IPS-NIHi7 (cell line): ENCODE results near the gene PKD2L2.
"Not testable (repeated sequence)": the region's sequence is repeated elsewhere in the genome, so short reads cannot be mapped to it uniquely, and the experiment has no call there.

Experiments
- DNase-seq: peaks from one replicate; pipeline ENCODE4 v3.0.0; 2012; ENCODE audit warnings: mixed read lengths; ENCODE audit errors: extremely low spot score

The PKD2L2 gene

DNA sequence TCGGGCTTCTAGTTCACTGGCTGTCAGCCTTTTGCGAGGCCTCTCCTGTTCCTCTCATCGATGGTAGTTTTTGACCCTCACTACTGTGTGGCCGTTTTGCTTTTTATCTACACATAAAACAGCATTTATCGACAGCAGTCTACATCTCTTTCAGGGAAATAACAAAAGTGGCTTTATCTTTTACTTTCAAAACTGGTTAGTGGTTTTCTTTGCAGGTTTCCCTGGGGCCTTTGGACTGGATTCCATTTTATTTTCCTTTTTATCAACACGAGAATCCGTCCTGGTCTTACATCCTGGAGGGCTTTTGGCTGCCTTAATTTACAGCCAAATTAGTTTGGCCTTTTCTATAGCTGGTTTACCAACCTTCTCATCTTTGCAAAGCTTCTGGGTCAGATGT, 793 bp upstream of the PKD2L2 start:
- DNase-seq: no peak

DNA sequence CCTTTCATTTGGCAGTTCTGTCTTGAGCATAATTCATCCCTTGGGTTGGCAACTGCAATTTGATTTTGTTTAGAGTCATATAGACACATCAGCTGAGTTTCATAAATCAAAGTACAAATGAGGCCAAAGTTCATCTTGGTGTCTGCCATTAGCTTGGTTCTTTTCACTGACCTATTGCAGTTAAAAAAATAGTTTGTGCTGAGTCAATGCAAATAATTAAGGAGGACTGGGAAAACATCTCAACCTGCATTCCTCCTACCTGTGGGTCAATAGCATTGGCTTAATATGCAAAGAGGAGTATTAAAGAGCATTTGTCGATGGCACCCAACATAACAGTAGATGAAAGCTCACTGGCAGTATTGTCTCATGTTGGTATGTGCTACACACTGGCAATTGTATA, 1.6 kb downstream of the PKD2L2 start:
- DNase-seq: no peak

DNA sequence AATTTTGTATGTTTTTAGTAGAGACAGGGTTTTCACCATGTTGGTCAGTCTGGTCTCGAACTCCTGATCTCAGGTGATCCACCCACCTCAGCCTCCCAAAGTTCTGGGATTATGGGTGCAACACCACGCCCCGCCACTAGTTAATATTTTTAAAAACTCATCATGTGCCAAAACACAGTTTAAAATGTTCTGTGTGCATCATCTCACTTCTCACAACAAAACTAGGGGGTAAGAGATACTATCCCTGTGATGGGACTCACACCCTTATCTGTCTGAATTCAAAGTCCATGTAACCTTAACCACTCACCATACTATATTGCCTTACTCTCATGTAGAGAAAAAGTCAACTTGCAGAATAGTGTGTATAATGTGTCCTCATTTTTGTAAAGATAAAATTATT, 2.6 kb downstream of the PKD2L2 start:
- no peak for DNase-seq

DNA sequence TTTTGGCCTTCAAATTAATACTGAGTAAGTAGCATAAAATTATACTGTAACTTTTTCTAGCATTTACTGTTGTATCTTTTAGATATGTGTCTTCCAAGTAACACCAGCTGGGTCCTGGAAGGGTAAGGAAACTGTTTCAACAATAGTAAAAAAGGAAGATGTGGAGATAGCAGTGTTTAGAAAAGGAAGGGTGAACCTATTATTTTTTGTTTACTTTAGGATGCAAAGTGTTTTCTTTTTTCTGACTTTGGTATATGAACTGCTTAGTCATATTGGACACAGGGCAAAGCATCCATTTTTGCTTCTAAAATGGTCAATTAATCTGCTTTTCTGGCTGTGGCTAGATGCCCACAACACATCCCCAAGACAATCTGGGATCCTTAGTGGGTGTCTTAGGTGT, 5.3 kb downstream of the PKD2L2 start:
- no peak for DNase-seq

DNA sequence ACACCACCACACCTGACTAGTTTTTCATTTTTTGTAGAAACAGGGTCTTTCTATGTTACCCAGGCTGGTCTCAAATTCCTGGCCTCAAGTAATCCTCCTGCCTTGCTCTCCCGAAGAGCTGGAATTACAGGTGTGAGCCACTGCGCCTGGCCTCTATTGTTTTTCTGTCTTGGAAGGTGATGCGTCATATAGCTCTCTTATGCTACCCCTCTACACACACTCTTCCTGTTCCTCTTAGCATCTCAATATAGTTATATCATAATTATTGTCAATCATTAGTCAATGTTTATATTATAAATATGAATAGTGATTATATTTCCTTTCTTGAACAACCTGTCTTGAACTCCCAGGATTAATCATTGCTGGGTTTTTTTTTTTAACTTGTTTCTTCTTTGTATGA, 7.3 kb downstream of the PKD2L2 start:
- no peak for DNase-seq

DNA sequence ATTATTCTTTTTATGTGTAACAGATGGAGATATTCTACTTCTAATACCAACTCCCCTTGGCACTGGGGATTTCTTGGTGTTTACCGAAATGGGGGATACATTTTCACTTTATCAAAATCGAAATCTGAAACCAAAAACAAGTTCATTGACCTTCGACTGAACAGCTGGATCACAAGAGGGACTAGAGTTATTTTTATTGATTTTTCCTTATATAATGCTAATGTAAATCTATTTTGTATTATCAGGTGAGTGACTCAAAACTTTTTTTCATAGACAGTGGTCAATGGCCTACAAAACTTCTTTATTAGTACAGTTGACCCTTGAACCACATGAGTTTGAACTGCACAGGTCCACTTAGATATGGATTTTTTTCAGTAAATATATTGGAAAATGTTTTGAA, 10.2 kb downstream of the PKD2L2 start:
- DNase-seq: no peak

DNA sequence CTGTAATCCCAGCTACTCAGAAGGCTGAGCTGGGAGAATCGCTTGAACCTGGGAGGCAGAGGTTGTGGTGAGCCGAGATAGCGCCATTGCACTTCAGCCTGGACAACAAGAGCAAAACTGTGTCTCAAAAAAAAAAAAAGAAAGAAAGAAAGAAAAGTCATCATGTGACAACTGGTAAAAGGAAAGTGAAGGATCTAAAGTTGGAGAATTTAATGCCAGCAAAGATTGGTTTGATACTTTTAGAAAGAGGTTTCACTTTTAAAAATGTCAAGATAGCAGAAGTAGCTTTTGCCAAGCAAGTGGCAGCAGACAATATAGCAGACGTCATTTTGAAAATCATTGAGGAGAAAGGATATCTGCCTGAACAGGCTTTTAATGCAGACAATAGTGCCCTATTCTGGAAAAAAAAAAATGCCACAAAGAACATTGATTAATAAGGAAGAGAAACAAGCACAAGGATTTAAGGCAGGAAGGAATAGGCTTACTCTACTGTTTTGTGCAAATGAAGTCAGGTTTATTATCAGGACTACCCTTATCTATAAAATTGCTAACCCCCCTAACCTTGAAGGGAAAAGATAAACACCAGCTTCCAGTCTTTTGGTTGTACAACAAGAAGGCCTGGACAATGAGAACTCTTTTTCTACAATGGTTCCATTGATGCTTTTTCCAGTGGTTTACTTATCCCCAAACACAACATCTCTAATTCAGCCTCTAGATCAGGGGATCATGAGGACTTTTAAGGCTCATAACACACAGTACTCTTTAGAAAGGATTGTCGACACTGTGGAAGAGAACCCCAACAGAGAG, 12.0 kb downstream of the PKD2L2 start:
- no peak for DNase-seq

DNA sequence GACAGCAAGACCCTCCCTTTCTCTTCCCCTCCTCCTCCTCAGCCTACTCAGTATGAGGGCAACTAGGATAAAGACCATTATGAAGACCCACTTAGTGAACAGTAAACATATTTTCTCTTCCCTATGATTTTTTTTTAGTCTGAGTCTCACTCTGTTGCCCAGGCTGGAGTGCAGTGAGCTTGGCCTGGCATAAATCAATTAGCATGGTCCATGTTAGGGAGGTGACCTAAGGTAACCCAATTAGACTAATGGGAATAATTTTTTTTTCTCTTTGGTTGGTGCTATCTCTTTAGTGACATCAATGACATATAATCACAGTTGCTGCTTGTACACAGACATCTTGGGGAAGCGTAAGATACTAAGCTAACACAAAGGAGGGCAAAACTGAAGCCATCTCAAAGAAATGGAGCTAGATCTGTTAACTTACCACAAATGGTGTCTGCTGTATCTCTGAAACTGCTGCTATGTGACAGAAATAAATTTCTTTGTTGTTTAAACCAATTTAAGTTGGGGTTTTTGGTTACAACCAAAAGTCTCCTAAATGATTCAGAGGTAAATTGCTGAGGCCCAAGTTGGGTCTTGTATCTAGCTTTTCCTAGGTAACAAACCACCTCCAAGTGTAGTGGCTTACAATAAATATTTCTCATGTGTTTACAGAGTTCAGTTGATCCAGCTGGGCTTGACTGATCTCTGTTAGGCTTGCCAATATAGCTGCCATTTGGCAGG, 13.3 kb downstream of the PKD2L2 start:
- DNase-seq: no peak

DNA sequence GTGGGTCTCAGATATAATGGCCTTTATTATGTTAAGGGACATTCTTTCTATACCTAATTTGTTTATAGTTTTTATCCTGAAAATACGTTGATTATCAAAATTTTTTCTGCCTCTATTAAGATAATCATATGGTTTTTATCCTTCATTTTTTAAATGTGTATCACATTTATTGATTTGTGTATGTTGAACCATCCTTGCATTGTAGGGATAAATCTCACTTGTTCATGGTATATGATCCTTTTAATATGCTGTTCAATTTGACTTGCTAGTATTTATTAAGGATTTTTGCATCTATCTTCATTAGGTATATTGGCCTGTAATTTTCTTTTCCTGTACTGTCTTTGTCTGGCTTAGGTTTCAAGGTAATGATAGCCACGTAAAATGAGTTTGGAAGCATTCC, 25.5 kb downstream of the PKD2L2 start:
- no peak for DNase-seq

DNA sequence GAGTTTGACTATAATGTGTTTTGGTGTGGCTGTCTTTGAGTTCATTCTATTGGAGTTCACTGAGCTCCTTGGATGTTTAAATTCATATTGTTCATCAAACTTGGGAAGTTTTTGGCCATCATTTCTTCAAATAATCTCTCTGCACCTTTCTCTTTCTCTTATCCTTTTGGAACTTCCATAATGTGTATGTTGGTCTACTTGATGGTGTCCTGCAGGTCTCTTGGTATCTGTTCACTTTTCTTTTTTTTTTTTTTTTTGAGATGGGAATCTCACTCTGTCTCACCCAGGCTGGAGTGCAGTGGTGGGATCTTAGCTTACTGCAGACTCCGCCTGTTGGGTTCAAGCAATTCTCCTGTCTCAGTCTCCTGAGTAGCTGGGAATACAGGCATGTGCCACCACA, 27.7 kb downstream of the PKD2L2 start:
- DNase-seq: no peak

DNA sequence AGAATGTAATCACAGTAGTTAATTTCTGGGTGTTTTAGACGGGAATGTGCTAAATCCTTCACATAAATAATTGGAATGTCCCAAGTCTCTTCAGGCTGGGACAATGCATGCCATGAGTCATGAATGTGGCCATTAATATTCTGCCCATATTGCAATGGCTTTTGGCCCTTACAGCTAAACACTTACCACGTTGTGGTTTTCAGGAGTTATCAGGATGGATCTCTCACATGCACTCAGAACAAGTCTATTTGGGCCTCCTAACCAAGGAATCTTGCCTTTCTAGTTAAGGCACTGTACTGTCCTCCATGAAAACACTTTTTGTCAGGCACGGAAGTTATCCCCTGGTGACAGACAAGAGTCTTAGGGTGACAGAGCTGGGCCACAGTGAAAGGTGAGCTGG, 32.7 kb downstream of the PKD2L2 start:
- no peak for DNase-seq

DNA sequence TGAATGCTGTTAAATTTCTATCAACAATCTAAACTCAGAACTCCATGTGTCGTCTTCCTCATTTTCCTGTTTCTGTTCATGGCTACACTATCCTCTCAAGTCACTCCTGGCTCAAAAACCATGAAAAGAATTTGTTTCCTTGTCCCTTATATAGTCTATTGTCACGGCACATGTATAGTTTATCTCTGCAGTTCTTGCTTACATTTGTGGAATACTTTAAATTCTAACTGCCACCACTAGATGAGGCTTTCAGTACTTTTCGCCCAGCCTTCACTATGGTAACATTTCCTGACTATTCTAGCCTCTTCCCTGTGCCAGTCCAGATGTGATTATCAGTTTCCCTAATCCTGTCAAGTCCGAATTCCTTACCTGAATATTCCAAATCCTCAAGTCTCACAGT, 34.6 kb downstream of the PKD2L2 start:
- no peak for DNase-seq

DNA sequence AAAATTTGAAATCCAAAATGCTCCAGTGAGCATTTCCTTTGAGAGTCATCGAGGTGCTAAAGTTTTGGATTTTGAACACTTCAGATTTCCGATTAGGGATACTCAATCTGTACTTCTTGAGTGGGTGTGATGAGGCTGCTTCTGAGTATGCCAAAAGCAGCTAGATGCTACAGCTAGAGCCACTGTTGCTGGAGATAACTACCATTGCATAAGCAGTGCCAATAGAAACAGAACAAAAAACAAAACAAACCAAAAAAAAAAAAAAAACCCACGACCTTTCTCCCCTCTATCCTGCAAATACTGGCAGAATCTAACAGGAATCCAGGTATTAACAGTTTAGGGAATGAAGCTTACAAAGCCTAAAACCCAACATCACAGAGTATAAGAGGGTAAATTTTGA, 43.5 kb downstream of the PKD2L2 start:
- no peak for DNase-seq

DNA sequence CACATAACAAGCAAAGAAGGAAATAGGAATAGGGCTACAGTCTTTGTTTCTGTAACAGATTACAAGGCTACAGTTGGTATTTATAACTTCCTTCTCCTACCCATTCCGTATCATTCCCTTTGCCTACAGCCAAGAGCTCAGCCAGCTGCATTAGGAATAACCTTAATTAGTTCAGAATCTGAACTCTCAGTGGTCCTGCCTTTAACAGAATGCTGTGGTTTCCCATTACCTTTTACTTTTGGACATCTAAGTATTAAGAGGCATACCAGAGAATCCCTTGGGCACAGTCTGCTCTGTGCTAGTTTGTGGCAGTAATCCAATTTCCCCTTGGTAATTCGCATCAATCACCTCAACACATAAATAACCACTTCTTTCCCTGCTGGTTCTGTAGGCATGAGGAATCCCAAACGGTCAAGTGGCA, 44.2 kb downstream of the PKD2L2 start:
- DNase-seq: no peak

DNA sequence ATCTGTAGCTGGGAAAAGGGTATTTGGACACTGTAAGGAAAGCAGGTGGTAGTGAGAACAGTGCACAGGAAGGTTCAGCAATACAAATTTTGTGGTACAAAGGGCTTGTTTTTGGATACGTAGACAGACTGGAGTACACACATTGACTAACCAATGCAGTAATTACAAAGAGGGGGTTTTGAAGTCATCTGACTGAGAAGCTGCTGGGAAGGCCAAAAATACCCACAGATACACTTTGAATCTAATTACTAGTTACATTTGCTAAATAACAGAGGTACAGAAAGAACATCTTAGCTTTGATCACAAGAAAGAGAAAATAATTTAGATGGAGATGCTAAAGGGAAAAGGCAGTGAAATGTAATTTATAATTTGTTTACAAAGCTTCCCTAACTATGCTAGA, 45.9 kb downstream of the PKD2L2 start:
- DNase-seq: no peak

DNA sequence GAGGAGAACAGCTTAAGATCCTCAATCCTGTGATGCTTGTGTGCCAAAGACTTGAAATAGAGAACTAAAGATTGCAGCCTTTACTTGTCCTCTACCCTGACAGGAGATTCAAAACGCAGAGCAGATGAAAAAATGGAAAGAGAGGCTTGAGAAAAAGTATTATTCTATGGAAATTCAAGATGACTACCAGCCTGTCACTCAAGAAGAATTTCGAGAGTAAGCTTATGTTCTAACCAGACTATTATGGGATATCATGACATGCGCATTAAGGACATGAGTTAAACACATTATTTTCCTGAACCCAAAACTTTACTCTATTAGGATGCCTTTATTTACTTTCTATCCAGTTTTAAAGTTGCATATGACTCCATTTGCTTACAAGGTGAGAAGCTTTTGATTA, 46.4 kb downstream of the PKD2L2 start:
- no peak for DNase-seq

DNA sequence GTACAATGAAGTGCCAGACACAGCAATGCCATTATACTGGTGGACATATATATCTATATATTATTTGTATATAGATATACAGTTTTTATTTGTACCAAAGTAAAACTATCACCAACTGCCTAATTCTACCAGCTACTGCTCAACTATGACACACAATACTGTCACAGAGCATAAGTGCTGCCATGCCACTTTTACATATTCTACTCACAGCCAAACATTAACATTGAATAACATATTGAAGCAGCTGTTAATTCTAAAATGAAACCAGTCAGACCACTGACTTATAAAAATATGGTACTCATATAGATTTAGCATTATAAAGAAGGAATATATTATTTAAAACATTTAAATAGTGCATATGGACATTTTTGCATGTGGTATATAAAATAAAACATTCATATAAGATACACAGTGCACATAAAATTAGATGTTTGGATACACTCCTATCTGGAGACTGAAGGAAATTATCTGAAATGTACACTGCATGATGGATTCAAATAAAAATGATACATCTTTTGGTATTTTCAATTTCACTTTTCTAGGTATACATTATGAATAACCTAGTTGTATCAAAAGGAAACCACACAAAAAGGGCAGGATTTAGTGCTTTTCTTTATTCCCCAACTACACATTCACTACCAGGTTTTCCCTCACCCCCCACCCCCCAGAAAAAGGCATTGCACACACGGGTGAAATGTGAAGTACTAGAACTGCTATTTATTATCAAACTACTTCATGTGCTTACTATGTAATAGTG, 48.9 kb downstream of the PKD2L2 start:
- DNase-seq: no peak

DNA sequence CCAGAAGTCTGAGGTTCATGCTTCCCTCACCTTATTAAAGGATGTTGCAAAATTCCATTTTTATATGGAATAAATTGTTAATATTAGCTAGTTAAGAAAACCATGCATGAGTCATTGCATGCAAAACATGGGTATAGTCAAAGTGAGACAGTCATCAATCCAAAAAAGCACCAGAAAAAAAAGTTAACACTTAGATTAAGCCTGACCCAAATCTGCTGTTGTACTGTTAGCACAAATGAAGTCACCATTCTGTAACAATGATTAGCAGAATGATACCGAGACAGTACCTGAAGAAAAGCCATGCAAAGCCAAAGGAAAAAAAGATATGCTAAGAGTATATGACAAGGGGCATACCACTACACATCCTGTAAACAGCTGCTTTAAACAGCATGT, 49.5 kb downstream of the PKD2L2 start:
- no peak for DNase-seq

DNA sequence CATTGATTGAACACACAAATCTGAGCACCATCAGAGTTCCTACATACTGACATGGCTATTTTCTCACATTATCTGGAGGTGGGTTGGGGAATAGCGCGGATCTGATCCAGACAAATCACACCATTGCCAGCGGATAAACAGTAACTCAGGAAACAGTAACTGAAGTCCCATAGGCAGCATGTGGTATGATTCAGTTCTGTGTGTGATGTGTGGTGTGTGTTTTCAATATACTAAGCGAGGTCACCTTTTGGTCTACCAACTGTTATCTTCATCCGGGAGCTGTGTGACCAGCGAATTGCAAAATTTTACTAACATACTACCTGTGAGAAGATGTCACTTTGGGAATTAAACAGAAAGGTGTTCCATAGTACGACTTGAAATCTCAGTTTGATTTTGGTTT, 50.1 kb downstream of the PKD2L2 start:
- DNase-seq: no peak

DNA sequence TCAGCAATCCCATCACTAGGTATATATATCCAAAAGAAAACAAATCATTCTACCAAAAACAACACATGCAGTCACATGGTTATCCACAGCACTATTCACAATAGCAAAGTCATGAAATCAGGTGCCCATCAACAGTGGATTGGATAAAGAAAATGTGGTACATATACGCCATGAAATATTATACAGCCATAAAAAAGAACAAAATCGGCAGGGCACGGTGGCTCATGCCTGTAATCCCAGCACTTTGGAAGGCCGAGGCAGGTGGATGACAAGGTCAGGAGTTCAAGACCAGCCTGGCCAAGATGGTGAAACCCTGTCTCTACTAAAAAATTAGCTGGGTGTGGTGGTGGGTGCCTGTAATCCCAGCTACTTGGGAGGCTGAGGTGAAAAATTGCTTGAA, 55.0 kb downstream of the PKD2L2 start:
- not testable (repeated sequence) for DNase-seq

DNA sequence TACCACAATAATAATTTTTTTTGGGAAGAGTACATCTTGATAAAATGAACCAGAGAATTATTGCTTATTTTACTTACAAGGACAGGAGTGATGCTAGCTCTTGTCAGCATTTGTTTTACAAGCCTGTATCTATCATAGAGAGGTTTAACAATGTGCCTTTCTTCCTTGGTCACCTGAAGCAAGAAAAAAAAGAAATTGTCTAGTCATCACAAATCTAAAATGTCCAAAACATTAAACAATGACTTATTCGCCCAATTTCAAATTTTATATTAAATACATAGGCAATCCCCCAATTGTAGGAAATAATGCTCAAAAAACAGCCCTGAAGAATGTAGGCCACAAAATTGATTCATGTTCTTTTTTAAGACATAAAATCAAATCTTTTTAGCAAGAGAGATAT, 56.6 kb downstream of the PKD2L2 start:
- DNase-seq: no peak

DNA sequence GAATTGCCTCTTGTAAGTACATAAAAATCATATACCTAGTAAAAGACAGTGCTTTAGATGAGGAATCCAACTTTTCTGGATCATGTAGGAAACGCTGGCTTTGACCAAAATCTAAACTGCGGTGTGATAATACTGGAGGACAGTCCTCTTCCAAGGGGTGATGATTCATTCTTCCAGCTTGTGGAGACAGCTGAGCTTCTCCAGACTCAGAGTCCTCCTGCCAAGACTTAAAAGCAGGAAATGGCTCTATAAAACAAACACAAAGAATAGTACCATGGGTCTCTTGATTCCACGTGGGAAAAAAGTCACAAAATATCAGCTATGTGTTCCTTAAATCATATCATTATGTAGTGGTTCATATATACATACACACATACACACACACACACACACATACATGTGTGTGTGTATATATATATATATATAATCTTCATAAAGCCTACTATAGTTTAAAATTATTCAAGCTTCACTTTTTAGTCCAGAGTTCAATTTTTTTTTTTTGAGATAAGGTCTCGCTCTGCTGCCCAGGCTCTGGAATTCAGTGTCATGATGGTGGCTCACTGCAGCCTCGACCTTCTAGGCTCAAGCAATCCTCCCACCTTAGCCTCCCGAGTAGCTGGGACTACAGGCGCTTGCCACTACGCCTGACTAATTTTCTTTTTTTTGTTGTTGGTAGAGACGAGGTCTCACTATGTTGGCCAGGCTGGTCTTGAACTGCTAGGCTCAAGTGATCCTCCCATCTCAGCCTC, 65.0 kb downstream of the PKD2L2 start:
- DNase-seq: no peak
